BJ (cell line): ENCODE results near the gene SLC25A23. TPM values are rescaled to one million over a fixed set of nuclear protein-coding genes. Genes with fewer than 3 reads are reported as not detected.

ENCODE experiments used
- CTCF ChIA-PET: fragments of 350-600 bp; formaldehyde crosslinking; extraction: SDS; loops from one replicate; lab custom pipeline; 2021; ENCODE audit warnings: antibody characterized with exemption, inconsistent platforms; lab: Yijun Ruan, JAX
- POLR2A ChIA-PET: fragments of 300-600 bp; sonication (Branson Sonifier 250); formaldehyde crosslinking; extraction: SDS; loops from one replicate; lab custom pipeline; 2021; ENCODE audit warnings: antibody characterized with exemption; lab: Charles Lee
- DNase-seq: peaks from one replicate; pipeline ENCODE4 v3.0.0-alpha.2; 2011; ENCODE audit warnings: low read depth
- H3K27me3 ChIP-seq: 2 replicates; pipeline ENCODE4 v1.6.0; 2011; ENCODE audit warnings: low read length; ENCODE audit not compliant: control insufficient read depth, insufficient read depth
- H3K36me3 ChIP-seq: 2 replicates; pipeline ENCODE4 v1.5.1; 2011; ENCODE audit warnings: low read length; ENCODE audit not compliant: control insufficient read depth, insufficient read depth
- H3K4me3 ChIP-seq: 2 replicates; pipeline ENCODE4 v1.5.1; 2011; ENCODE audit warnings: low read depth, mild to moderate bottlenecking, control low read depth, low read length
- polyA plus RNA-seq: library from polyadenylated mRNA; depleted of rRNA; stranded (reverse); fragments of >200 nt; gene quantifications from 2 replicates; pipeline ENCODE4 v1.2.3, GENCODE V29; 2011
- TF ChIP-seq, protein P1 (sequence below): IDR thresholded peaks from 2 replicates; pipeline ENCODE4 v1.5.1; 2011; ENCODE audit warnings: low read depth, mild to moderate bottlenecking, control low read depth, inconsistent platforms, low read length, moderate library complexity; ENCODE audit not compliant: insufficient read depth

SLC25A23 gene
- polyA plus RNA-seq, 1 experiment: 7.4 TPM

- no peak overlapping the region for H3K4me3 ChIP-seq
- no peaks in the 10 kb centered on the region for H3K36me3 ChIP-seq
- TF ChIP-seq, protein P1, sequence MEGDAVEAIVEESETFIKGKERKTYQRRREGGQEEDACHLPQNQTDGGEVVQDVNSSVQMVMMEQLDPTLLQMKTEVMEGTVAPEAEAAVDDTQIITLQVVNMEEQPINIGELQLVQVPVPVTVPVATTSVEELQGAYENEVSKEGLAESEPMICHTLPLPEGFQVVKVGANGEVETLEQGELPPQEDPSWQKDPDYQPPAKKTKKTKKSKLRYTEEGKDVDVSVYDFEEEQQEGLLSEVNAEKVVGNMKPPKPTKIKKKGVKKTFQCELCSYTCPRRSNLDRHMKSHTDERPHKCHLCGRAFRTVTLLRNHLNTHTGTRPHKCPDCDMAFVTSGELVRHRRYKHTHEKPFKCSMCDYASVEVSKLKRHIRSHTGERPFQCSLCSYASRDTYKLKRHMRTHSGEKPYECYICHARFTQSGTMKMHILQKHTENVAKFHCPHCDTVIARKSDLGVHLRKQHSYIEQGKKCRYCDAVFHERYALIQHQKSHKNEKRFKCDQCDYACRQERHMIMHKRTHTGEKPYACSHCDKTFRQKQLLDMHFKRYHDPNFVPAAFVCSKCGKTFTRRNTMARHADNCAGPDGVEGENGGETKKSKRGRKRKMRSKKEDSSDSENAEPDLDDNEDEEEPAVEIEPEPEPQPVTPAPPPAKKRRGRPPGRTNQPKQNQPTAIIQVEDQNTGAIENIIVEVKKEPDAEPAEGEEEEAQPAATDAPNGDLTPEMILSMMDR: no peak
- peaks cover 1% of the 10 kb centered on the region for H3K27me3 ChIP-seq
- POLR2A ChIA-PET: interaction anchor here (0.6 kb wide), 1 partner anchor 8 kb away, joined by 3 read pairs; no protein-coding TSS in a partner anchor
- DNase-seq: no peak
- CTCF ChIA-PET: no interaction called here
Measured at GRCh38 chr19:6475321-6476108, 15.9 kb upstream of the SLC25A23 start.

- Histone ChIP-seq H3K4me3 (no peak overlapping the region), H3K36me3 (no peaks in the 10 kb centered on the region), H3K27me3 (peaks cover 1% of the 10 kb centered on the region)
- CTCF ChIA-PET: no interaction called here
- TF ChIP-seq, protein P1: no peak
- no peak for DNase-seq
- POLR2A ChIA-PET: no interaction called here
Measured at GRCh38 chr19:6473647-6474046, 14.1 kb upstream of the SLC25A23 start.

DNA sequence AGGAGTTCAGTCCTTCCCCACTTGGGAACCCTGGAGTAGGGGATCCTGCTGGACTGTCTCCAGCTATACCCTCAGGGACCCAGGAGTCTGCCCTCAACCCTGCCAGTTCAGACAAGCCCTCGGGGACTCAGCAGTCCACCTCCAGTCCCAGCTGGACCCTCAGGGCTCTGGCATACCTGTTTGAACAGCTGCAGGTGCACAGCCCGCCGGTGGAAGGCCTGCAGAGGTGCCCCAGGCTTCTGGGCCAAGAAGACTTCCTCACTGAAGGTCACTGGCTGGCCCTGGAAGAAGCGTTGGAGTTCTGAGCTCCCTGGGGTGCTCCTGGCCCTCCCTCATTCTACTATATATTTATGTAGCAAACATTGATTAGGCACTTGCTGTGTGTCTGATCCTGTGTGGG lies 13.1 kb upstream of the SLC25A23 start:
- H3K4me3 ChIP-seq: no peak overlapping the region
- H3K27me3 ChIP-seq: peaks cover 1% of the 10 kb centered on the region
- no peak for DNase-seq
- no peaks in the 10 kb centered on the region for H3K36me3 ChIP-seq
- ChIA-PET CTCF (interaction anchor here (0.6 kb wide), 2 partner anchors 12 to 159 kb away, joined by 3 to 5 read pairs; no protein-coding TSS in a partner anchor), POLR2A (no interaction called here)
- TF ChIP-seq, protein P1: no peak

GRCh38 chr19:6471076-6471475 lies 11.5 kb upstream of the SLC25A23 start:
- TF ChIP-seq, protein P1: no peak
- ChIA-PET POLR2A (no interaction called here), CTCF (interaction anchor here (0.5 kb wide), 1 partner anchor 107 kb away, joined by 3 read pairs; no protein-coding TSS in a partner anchor)
- DNase-seq: no peak
- Histone ChIP-seq H3K4me3 (no peak overlapping the region), H3K36me3 (no peaks in the 10 kb centered on the region), H3K27me3 (peaks cover 1% of the 10 kb centered on the region)

DNA sequence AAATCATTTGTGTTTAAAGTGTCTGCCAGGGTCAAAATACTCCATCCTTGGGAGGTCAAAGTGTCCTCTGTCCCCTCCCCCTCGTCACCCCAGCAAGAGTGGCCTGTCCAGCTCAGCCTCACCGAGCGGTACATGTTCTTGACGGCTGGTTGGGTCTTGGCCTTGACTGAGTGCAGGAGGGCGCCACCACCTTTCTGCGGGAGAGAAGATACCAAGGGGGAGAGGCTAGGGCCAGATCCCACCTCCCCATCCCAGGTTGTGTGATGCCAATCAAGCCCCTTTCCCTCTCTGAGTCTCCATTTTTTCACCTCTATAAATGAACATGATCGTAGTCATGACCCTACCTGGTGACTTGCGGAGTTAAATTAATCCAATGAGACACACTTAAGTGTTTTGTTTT lies 10.6 kb upstream of the SLC25A23 start:
- Histone ChIP-seq H3K27me3 (peaks cover 6% of the 10 kb centered on the region), H3K4me3 (no peak overlapping the region), H3K36me3 (no peaks in the 10 kb centered on the region)
- TF ChIP-seq, protein P1: no peak
- CTCF ChIA-PET: interaction anchor here (1.2 kb wide), 1 partner anchor 46 kb away, joined by 3 read pairs; no protein-coding TSS in a partner anchor
- POLR2A ChIA-PET: no interaction called here
- no peak for DNase-seq
